Measurements from ENCODE around the gene RFTN1.

Gene RFTN1

DNA sequence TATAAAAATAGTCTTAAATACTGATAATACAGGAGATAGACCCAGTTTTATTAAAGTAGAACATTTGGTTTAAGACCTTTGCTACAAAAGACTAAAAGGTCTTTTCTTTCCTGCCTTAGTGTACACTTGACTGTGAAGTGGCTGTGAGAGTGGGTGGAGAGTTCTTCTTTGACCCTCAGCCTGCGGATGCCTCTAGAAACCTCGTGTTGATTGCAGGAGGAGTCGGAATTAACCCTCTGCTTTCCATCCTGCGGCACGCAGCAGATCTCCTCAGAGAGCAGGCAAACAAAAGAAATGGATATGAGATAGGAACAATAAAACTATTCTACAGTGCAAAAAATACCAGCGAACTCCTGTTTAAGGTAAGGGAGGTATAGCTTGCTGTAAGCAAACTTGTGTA, 212.0 kb downstream of the RFTN1 start:
- H3K36me3 ChIP-seq, result peaks cover 0 to 51% (median 21%) of the 10 kb centered on the region in 3 donors
- H3K27ac ChIP-seq, result no peak overlapping the region
- no peaks in the 10 kb centered on the region for H3K27me3 ChIP-seq
- no peak overlapping the region for H3K4me3 ChIP-seq
- intact Hi-C loops (cut with DNase I; ENCODE audit: low total_unique reads), result loop anchor here (5.0 kb wide), 1 partner anchor 561 kb away; no protein-coding TSS in a partner anchor
- H3K4me1 ChIP-seq, result peaks cover 0 to 6% (median 0%) of the 10 kb centered on the region in 4 donors
- H3K9me3 ChIP-seq, result no peaks in the 10 kb centered on the region
- no peak for TF ChIP-seq CTCF (IDR thresholded peaks at IDR 0.05)
- no peak for DNase-seq

- H3K4me1 ChIP-seq, result peaks cover 0 to 6% (median 0%) of the 10 kb centered on the region in 4 donors
- H3K27me3 ChIP-seq, result no peaks in the 10 kb centered on the region
- intact Hi-C loops (cut with DNase I; ENCODE audit: low total_unique reads), result loop anchor here (5.0 kb wide), 1 partner anchor 561 kb away; no protein-coding TSS in a partner anchor
- peaks cover under 1 to 54% (median 21%) of the 10 kb centered on the region in 3 donors for H3K36me3 ChIP-seq
- DNase-seq, result no peak
- TF ChIP-seq CTCF (IDR thresholded peaks at IDR 0.05), result no peak
- no peak overlapping the region for H3K4me3 ChIP-seq
- no peak overlapping the region for H3K27ac ChIP-seq
- H3K9me3 ChIP-seq, result no peaks in the 10 kb centered on the region
Measured at GRCh38 chr3:16300881-16301359, 212.6 kb downstream of the RFTN1 start.

- intact Hi-C loops (cut with DNase I; ENCODE audit: low total_unique reads), result loop anchor here (5.0 kb wide), 1 partner anchor 562 kb away; no protein-coding TSS in a partner anchor
- H3K4me1 ChIP-seq, result peaks cover 0 to 6% (median 0%) of the 10 kb centered on the region in 4 donors
- H3K27ac ChIP-seq, result no peak overlapping the region
- no peaks in the 10 kb centered on the region for H3K9me3 ChIP-seq
- H3K4me3 ChIP-seq, result no peak overlapping the region
- no peak for DNase-seq
- H3K27me3 ChIP-seq, result no peaks in the 10 kb centered on the region
- TF ChIP-seq CTCF (IDR thresholded peaks at IDR 0.05), result no peak
- H3K36me3 ChIP-seq, result peaks cover 6 to 56% (median 21%) of the 10 kb centered on the region in 3 donors
Measured at GRCh38 chr3:16300307-16300706, 213.2 kb downstream of the RFTN1 start.

DNA sequence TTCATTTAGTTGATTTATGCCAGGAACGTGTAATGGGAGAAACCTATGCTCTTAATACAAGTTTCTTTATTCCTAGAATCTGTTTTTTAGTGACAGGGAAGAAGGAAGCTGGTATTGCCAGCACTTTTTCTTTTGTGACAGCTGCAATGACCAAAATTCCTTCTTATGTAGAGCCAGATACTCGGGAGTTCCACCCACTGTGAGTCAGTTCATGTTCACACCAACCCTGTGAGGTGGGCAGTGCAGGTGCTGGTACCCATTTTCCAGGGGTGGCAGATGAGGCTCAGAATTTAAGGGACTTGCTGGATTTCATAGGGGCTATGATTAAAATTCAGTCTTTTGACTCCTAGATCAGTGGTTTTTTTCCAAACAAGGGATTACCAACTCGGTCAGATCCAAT, 213.8 kb downstream of the RFTN1 start:
- intact Hi-C loops (cut with DNase I; ENCODE audit: low total_unique reads), result loop anchor here (5.0 kb wide), 1 partner anchor 563 kb away; no protein-coding TSS in a partner anchor
- Histone ChIP-seq H3K4me1 (peaks cover 0 to 6% (median 0%) of the 10 kb centered on the region in 4 donors), H3K36me3 (peaks cover 9 to 56% (median 21%) of the 10 kb centered on the region in 3 donors), H3K27me3 (no peaks in the 10 kb centered on the region), H3K4me3 (no peak overlapping the region), H3K27ac (no peak overlapping the region), H3K9me3 (no peaks in the 10 kb centered on the region)
- no peak for DNase-seq
- TF ChIP-seq CTCF (IDR thresholded peaks at IDR 0.05), result no peak

DNA sequence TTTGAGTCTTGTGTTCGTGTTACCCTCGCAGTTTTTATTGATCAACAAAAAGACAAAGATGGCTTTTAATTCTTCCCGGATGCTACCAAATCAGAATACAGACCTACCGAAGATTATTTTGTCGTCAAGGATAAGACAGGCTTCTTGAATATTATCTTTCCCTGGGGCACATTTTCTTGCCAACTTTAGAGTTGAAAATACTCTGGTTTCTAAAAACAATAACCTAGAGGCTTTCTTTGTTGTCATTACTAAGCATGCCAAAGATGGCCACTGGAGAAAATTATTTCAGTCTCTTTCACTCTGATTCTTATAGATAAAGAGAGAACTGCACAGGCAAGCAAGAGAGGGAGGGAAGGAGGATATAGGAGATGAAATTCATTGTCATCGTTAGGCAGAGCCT, 214.6 kb downstream of the RFTN1 start:
- intact Hi-C loops (cut with DNase I; ENCODE audit: low total_unique reads), result no loop called here
- H3K36me3 ChIP-seq, result peaks cover 14 to 50% (median 21%) of the 10 kb centered on the region in 3 donors
- H3K9me3 ChIP-seq, result no peaks in the 10 kb centered on the region
- H3K4me3 ChIP-seq, result no peak overlapping the region
- no peak overlapping the region for H3K27ac ChIP-seq
- no peak for DNase-seq
- no peaks in the 10 kb centered on the region for H3K27me3 ChIP-seq
- peaks cover 0 to 6% (median 0%) of the 10 kb centered on the region in 4 donors for H3K4me1 ChIP-seq
- no peak for TF ChIP-seq CTCF (IDR thresholded peaks at IDR 0.05)

All from tibial artery (tissue), 4 donors.